ENCODE data around the gene RAPGEF1.
"Not testable (repeated sequence)": the region's sequence is repeated elsewhere in the genome, so short reads cannot be mapped to it uniquely, and the experiment has no call there.

RAPGEF1 gene

DNA sequence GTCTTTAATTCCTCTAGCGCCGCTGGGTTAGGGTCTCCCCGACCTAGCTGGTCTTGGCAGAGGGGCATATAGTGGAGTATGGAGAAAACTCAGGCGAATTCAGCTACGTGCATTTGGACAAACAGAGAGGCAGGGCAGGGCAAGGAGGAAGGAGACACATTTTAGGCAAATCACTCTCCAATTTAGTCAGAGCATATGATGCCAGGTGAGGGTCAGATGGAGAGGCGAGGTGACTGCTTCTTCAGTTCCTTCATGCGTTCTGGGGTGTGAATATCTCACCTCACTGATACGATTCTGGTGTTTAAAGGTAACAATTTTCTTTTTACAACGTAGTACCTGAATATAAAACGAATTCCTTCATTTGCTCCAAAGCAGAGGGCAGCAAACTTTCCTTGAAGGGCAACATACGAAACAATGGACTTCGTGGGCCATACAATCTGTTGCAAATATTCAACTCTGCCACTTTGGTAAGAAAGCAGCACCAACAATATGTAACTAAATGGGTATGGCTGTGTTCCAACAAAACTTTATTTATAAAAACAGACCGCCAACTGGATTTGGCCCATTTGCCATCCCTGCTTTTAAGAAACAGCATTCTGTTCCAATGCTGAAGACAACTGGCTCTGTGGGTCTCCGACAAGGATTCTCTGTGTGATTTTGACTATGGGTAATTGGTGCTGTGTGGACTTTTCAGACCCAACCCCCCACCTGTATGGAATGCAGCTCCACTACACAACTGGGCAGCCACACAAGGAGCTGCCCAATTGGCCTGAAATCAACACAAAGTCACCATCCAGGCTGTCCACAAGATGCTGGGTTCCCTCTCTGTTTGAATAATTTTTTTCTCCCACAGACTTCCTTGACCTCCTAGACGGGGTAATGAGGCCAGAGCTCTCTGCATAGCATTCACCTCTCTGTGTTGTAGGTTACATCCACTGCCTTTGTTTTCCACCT lies 53.8 kb downstream of the RAPGEF1 start:
- DNase-seq = no peak

DNA sequence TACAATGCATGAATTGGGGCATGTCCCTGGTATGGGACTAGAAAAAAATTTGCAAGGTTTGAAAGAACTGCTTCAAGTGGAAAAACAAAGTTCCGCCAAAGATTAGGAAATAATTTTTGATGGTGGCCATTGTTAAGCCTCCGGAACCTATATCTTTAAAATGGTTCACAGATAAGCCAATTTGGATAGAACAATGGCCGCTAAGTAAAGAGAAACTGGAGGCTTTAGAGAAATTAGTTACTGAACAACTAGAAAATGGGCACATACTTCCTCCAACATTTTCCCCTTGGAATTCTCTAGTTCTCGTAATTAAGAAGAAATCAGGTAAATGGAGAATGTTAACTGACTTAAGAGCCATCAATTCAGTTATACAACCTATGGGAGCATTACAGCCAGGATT lies 56.8 kb downstream of the RAPGEF1 start:
- not testable (repeated sequence) for DNase-seq

DNA sequence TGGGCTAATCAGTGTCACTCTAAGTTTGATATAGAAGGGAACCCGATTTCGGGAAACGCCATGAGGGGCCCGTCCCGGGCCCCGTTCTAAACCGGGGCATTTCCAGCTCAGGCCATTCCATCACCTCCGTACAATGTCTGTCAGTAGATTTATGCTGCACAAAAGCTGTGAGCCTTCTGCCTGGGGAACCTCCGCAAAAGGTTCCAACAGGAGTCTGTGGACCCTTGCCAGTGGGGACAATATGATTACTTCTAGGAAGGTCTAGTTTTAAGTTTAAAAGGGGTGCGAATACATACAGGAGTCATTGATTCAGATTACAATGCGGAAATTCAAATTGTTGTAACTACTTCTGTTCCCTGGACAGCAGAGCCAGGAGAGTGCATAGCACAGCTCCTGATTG lies 57.6 kb downstream of the RAPGEF1 start:
- no peak for DNase-seq

DNA sequence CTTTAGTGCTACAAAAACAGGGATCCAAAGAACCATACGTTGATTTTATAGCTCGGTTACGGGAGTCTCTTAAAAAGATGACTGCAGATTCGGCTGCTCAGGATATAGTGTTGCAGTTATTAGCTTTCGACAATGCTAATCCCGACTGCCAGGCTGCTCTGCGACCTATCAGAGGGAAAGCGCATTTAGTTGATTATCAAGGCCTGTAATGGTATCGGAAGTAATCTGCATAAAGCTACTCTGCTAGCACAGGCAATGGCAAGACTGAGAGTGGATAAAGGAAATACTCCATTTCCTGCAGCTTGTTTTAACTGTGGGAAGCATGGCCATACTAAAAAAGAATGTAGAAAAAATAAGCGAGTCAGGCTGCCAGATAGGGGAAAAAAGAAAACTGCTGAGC lies 58.0 kb downstream of the RAPGEF1 start:
- DNase-seq = not testable (repeated sequence)

DNA sequence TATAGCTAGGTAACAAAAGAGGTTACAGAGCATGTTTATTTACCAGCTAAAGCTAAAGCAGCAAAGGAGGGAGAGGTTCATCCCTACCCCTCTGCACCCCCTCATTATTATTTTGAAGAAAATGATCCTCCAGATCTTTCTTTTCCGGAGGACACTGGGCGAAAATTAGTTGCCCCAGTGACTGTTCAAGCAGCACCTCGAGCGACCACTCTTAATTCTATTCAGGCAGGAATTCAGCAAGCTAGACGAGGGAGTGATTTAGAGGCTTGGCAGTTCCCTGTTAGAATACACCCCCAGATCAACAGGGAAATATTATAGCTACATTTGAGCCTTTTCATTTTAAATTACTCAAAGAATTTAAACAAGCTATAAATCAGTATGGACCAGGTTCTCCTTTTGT lies 58.8 kb downstream of the RAPGEF1 start:
- DNase-seq = not testable (repeated sequence)

DNA sequence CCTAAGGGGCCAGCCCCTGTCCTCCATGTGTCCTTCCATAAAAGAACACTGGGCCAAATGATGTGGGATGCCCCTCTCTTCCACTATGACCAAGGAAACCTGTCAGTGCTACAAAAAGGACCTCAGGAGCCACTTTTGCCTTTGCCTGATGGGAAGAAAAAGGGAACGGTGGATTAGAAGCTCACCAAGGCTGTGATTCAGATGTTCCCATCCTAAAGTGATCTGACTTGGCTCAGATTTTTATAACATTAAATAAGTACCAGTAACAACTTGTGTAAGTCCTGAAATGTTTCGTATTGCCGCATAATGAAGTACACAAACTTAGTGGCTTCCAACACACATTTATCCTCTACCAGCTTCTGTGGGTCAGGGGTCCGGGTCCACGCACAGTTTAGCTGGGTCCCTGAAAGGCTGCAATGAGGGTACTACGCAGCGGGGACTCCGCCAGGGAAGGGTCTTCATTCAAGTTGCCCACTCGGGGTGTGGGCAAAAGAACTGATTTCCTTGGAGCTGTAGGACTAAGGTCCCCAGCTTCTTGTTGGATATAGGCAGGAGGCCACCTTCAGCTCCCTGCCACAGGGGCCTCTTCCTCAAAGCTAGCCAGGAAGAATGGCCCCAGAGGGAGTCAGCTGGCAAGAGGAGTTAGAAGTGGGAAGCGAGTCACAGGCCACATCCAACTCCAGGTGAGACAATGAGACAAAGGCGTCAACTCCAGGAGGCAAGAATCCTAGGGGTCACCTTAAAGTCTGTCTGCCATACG lies 60.4 kb downstream of the RAPGEF1 start:
- DNase-seq = no peak

DNA sequence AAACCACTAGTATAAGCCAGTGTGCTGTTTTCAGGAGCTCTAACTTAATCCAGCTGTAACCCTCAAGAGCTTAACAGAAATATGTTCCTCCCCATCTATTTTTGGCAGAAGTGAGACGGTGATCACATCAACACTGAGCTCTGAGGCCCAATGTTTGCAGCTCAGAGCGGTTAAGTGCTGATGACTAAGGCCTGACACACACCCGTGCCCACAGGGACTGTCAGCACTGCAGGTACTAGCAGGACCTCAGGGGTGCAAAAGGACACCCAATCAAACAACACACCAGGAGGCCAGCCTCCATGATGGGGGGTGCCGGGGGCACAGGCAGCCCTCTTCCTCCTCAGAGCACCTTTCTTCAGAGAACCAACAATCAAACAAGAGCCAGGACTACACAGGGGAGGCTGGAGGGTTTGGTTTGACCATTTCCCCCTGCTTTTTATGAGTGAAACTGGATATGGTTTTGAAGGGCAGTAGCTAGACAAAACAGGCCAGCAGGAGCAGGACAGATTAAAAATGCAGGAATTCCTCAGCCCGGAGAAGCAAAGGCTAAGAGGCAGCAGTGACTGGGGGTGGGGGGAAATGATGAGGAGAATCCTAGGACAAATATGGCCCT lies 61.3 kb downstream of the RAPGEF1 start:
- peak; percentile 20 to 51 (median 37) for DNase-seq

DNA sequence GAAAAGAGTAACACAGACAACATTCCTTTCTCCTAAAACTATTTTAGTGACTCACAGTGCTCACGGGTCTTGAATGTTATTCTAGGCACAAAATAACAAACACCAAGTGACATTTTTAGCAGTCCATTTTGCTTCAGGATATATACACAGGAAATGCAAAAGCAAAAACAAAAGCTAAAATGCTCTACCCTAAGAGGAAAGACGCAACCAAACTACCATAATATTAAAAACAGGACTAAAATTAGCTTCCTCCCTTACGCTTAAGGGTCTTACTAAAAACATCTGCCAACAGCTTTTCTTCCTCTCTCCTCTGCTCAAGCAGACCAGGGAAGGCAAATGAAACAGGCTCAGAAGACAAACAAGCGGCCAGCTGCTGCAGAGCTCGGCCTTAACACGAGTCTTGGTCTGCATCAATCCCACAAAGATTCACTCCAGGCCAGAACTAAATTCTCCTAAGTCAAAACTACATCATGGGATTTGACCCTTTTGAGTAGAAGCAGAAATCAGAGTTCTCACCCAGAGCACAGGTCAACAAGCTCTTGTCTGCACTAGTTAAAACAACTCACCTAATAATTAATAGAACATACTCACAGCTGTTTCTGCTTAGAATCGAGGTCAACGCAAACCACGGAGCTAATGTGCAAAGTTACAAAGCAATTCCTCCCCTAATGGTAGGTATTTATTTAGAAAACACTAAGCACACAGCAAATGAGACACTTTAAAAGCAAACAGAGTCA lies 62.3 kb downstream of the RAPGEF1 start:
- DNase-seq = no peak

DNA sequence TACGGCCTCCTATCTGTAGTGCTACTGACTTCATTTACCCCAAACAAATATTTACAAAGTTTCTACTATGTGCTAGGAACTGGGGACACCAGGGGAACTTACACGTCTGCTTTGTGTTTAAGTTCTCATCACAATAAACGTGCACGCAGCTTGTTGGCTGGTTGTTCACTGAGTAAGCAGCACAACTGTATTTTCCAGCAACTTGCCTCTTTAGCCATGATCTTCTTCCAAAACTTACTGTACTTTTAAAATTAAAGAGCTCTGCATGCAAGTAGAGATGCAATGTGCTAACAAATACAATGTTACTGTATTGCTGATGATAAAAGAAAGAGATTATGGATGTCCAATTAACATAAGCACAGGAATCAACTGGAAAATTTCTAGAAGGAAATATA lies 62.8 kb downstream of the RAPGEF1 start:
- DNase-seq = no peak

DNA sequence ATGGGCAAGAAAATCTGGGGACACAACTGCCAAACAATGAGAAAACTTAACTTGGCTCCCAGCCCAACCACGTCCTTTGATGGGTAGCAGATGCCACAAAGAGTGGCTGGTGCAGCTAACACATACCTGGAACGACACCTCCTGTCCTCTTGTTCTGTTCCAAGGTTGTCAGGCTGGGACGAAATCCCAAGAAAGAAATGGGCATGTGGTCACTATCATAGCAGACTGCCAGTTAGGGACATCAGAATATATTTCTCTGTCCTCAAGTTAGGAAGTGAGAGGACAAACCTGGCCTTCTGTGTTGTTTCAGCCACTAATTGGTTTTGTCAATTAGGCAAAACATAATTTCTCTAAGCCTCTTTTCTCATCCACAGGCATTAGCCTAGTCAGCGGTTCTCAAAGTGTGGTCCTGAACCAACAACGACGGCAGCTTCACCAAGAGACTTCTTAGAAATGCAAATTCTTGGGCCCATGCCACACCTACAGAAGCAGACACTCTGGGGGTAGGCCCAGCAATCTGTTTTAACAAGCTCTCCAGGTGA lies 63.4 kb downstream of the RAPGEF1 start:
- peak in 2 of 4 experiments; percentile 34 to 39 for DNase-seq

DNA sequence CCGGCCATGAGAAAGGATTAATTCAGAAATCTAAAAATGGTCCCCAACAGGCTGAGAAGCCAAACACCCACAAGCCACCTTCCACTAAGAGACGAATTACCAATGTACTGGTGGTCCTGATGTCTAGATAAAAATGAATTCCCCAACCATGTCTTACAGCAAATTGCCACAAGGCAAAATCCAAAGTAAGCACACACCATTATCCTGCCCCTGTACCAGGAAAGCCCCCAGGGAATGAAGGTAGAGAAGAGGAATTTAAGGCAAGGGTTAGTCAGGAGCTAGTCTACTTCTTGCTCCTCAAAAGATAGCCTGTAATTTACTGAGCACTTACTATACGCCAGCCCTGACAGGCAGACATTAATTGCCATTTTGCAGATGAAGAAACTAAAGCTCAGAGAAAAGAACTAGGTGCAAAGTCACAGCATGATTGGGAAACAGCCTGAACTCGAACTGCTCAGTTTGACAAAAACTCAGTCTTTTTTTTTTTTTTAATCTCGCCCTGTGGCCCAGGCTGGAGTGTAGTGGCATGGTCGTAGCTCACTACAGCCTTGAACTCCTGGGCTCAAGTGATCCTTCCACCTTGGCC lies 64.3 kb downstream of the RAPGEF1 start:
- no peak for DNase-seq

DNA sequence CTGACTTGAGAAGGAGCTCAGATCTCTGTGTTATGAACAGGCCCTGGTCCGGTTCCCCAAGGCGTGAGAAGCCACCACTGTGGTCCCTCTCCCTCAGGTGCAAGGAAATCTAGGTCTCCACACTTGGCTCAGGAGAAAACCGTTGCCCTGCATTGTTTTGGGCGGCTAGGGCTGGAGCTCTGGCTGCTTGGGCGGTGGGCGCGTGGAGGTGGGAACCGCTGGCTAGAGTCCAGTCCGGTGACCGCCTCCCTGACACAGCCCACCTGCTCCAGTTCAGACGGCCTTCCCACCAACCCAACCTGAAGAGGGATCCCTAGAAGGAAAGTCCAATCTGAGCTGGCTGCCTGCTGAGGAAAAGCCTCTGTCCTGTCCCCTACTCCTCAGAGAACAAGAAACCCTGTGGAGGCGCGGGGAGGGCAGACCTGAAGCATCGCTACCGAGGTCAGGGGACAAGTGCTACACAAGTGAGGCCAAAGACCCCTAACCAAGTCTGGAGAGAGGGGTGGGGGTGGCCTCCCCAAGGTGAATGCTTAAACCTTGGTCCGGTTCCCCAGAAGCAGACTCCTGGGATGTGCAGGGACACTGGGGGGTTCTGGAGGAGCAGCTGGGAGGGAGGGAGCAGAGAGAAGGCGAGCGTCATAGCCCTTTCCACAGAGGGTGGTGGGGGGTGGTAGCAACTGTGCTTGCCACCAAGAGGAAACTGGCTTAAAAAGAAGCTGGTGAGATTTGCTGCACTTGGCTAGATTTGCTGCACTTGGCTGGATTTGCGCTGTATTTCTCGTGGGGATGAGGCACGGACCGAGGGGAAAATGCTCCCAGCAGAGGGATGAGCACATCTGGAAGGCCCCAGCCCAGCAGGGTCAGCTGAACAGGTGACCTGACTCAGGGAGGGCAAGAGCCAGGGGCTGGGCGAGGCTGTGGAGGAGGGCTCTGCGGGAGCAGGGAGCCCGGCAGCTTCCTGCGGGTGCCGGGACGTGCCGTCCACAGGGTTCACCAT lies 65.2 kb downstream of the RAPGEF1 start:
- no peak for DNase-seq

DNA sequence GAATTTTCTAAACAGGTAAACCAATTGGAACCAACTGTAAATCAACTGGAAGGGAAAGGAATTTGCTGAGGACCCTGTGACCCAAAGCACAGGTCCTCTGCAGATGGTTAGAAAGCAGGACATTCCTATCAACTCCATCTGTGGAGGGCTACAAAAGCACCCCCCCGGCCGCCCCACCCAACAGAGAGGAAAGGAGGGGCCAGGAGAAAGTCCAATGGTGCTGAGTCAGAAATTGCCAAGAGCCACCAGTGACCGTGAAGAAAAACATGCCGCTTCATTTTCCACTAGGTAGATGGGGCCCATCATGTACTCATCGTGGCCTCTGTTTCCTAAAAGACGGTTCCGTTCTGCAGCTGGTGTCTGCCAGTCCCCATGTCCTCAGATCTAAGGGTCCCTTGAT lies 66.3 kb downstream of the RAPGEF1 start:
- DNase-seq = no peak

DNA sequence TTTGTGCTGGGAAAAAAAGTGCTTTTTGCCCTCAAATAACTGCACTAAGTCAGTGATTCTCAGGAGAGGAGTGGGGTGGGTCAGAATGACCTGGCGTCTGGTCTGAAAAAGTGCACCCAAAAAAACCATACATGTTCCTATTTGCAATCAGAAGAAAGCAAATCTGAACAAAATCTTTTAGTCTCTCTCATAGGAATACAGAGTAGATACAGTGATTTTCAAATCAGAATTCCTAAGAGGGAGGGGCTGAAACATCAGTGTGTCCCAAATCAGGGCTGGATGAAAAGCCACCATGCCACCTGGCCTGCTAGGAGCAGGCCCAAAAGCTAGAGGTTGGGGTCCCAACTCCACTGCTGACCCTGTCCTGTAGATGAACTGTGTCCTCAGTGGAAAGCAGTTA lies 66.8 kb downstream of the RAPGEF1 start:
- no peak for DNase-seq

DNA sequence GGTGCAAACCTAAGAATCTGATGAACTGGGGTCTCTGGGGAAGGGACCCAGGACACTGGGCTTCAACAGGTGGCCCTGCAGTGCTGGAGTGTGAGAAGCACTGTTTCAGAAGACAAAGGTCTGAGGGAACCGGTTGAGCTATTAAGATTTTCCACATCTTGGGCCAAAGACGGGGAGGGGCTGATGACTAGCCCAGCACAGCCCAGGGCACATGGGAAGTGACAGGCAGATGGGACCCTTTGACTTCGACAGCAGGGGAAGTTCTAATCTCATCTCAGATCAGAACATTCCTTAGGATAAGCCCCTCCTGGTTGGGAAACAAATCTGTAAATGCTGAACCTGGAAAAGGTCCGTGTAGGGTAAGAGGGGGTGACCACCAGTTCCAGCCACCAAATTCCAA lies 67.4 kb downstream of the RAPGEF1 start:
- DNase-seq = no peak

DNA sequence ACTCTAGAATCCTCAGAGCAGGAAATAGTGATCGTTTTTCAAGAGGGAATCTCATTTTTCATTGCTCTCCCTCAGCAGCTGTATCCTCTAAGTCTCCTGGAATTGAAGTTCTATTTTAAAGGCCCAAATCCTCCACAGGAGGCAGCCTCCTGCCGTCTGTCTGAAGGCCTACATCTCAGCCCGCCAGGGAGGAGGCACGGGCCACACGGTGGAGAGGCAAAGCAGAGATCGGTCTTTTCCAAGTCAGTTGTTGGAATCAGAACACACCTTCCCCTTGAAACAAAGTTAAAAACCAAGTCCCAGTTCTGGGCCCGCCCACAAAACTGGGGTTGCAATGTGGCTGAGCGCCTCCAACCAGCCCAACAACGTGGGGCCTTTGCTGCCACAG lies 68.7 kb downstream of the RAPGEF1 start:
- DNase-seq = no peak

DNA sequence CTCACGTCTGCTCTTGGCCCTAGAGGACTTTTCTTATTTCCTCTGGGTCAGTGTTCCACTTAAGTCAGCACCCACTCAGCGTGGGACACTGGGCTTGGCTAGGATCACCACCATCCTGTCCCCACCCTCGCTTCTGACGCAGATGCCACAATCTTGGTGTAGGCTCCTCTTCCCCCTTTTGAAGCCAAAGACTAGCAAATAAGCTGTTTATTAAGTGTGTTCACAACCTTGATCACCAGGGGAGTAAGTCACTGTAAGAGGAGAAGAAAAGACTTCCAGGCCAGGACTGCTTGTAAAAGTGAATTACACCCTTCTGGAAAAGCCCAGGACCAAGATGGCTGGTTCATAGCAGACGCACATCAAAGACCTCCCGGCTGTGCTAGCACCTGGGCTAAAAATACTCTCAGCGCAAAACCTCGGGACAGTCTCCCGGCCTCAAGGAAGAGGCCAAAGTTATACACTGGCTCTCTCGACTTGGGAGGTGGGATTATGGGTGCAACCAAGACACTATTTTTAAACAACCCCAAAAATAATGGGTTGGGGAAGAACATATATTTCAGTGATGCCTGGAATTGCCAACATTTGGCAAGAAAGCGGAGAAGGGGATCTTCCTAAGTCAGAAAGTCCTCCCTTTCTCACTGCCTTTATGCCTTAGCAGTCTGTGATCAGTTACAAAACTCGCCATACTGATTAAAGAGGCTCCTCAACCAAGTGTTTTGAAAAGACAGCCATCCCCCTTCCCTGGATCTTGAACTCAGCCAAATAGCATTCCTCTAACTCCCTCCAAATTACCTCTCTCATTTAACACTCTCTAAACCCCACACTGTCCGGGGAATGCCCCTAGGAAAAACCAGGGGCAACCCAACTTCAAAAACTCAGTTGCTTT lies 69.4 kb downstream of the RAPGEF1 start:
- DNase-seq = no peak

DNA sequence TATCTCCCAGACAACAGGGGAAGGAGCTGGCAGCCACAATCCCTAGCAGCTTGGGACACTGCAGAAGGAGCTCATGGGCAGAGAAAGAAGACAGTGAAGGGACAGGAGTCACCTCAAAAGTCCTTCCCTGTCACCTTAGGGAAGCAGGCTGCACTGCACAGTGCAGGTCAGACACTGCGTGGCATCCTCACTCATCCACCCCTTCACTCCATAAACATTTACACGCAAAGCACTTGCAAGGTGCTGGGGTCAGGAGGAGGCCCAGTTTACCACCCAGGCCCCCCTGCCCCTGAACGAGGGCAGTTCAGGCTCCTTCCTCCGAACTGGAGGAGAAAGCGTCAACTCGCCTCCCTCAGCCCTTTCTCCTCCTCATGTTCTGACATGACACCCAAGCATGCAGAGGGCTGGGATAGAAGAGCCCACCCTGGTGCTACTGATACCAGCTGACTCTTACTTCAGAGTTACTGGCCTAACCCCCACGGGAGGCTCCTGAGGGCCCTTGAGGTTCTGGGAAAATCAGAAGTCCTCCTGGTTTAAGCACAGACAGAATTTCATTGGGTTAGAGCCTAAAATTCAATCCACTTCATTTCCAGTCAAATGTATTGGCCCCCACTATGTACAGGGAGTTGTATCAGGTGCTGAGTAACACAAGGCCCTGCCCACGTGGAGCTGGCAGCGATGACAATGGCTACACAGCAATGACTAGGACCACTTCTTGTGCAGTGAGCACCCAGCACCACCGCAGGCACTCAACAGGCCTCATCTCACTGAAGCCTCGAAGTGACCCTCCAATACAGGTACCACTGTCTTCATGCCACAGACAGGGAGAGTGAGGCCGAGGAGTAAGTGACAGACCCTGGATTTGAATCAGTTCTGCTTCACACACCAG lies 70.4 kb downstream of the RAPGEF1 start:
- DNase-seq = no peak
